ENCODE measurements around the gene PACSIN2.
"Not testable (repeated sequence)": the region's sequence is repeated elsewhere in the genome, so short reads cannot be mapped to it uniquely, and the experiment has no call there.

DNA sequence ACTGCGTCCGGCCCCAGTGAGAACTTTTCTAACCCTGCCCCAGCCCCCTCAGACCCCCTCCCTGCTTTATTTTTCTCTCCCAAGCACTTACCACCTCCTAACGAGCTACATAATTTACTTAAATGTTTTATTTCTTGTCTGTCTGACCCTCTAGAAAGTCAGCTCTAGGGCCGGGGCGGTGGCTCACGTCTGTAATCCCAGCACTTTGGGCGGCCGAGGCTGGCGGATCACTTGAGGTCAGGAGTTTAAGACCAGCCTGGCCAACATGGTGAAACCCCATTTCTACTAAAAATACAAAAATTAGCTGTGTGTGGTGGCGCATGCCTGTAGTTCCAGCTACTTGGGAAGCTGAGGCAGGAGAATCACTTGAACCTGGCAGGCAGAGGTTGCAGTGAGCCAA lies 89.9 kb downstream of the PACSIN2 start:
- TF ChIP-seq, protein P1, sequence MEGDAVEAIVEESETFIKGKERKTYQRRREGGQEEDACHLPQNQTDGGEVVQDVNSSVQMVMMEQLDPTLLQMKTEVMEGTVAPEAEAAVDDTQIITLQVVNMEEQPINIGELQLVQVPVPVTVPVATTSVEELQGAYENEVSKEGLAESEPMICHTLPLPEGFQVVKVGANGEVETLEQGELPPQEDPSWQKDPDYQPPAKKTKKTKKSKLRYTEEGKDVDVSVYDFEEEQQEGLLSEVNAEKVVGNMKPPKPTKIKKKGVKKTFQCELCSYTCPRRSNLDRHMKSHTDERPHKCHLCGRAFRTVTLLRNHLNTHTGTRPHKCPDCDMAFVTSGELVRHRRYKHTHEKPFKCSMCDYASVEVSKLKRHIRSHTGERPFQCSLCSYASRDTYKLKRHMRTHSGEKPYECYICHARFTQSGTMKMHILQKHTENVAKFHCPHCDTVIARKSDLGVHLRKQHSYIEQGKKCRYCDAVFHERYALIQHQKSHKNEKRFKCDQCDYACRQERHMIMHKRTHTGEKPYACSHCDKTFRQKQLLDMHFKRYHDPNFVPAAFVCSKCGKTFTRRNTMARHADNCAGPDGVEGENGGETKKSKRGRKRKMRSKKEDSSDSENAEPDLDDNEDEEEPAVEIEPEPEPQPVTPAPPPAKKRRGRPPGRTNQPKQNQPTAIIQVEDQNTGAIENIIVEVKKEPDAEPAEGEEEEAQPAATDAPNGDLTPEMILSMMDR (IDR thresholded peaks at IDR 0.05 in 2 of 3, conservative IDR thresholded peaks at IDR 0.05 in 1 of 3; ENCODE audit: control insufficient read depth in 2 of 3, extremely low read depth in 1 of 3, insufficient read depth in 1 of 3, low read depth in 3 of 3, low read length in 3 of 3), result not testable (repeated sequence)
- TF ChIP-seq ETV6 (conservative IDR thresholded peaks at IDR 0.05 in 1 of 2, IDR thresholded peaks at IDR 0.05 in 1 of 2; ENCODE audit: borderline replicate concordance in 1 of 2, low read depth in 1 of 2); GABPA (IDR thresholded peaks at IDR 0.05; ENCODE audit: low read depth); POLR2AphosphoS5 (IDR thresholded peaks at IDR 0.05; ENCODE audit: low read length); TARDBP (IDR thresholded peaks at IDR 0.05; ENCODE audit: borderline replicate concordance): not testable (repeated sequence)
- TF ChIP-seq, protein P2, sequence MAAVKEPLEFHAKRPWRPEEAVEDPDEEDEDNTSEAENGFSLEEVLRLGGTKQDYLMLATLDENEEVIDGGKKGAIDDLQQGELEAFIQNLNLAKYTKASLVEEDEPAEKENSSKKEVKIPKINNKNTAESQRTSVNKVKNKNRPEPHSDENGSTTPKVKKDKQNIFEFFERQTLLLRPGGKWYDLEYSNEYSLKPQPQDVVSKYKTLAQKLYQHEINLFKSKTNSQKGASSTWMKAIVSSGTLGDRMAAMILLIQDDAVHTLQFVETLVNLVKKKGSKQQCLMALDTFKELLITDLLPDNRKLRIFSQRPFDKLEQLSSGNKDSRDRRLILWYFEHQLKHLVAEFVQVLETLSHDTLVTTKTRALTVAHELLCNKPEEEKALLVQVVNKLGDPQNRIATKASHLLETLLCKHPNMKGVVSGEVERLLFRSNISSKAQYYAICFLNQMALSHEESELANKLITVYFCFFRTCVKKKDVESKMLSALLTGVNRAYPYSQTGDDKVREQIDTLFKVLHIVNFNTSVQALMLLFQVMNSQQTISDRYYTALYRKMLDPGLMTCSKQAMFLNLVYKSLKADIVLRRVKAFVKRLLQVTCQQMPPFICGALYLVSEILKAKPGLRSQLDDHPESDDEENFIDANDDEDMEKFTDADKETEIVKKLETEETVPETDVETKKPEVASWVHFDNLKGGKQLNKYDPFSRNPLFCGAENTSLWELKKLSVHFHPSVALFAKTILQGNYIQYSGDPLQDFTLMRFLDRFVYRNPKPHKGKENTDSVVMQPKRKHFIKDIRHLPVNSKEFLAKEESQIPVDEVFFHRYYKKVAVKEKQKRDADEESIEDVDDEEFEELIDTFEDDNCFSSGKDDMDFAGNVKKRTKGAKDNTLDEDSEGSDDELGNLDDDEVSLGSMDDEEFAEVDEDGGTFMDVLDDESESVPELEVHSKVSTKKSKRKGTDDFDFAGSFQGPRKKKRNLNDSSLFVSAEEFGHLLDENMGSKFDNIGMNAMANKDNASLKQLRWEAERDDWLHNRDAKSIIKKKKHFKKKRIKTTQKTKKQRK (IDR thresholded peaks at IDR 0.05; ENCODE audit: low read depth, low read length), result not testable (repeated sequence)

Measured in GM12878 (cell line).